ENCODE results near the gene CLDN8.

CLDN8 gene

GRCh38 chr21:30232011-30232410 is 16.1 kb upstream of the CLDN8 start:
- DNase-seq (ENCODE audit: low read depth) = no peak
- no peak for TF ChIP-seq CTCF (IDR thresholded peaks at IDR 0.05; ENCODE audit: low read depth, low read length, missing control alignments)
- no peak overlapping the region for H3K4me3 ChIP-seq (ENCODE audit: low read depth, low read length)

GRCh38 chr21:30227633-30228404 is 11.9 kb upstream of the CLDN8 start:
- DNase-seq (ENCODE audit: low read depth) = no peak
- TF ChIP-seq CTCF (IDR thresholded peaks at IDR 0.05; ENCODE audit: low read depth, low read length, missing control alignments) = no peak
- no peak overlapping the region for H3K4me3 ChIP-seq (ENCODE audit: low read depth, low read length)

GRCh38 chr21:30227128-30227527 is 11.2 kb upstream of the CLDN8 start:
- no peak for DNase-seq (ENCODE audit: low read depth)
- TF ChIP-seq CTCF (IDR thresholded peaks at IDR 0.05; ENCODE audit: low read depth, low read length, missing control alignments) = no peak
- no peak overlapping the region for H3K4me3 ChIP-seq (ENCODE audit: low read depth, low read length)

- no peak overlapping the region for H3K4me3 ChIP-seq (ENCODE audit: low read depth, low read length)
- DNase-seq (ENCODE audit: low read depth) = no peak
- TF ChIP-seq CTCF (IDR thresholded peaks at IDR 0.05; ENCODE audit: low read depth, low read length, missing control alignments) = no peak
Observed at GRCh38 chr21:30223596-30223995, 7.7 kb upstream of the CLDN8 start.

- no peak overlapping the region for H3K4me3 ChIP-seq (ENCODE audit: low read depth, low read length)
- no peak for DNase-seq (ENCODE audit: low read depth)
- no peak for TF ChIP-seq CTCF (IDR thresholded peaks at IDR 0.05; ENCODE audit: low read depth, low read length, missing control alignments)
Observed at GRCh38 chr21:30222724-30223123, 6.8 kb upstream of the CLDN8 start.

GRCh38 chr21:30211071-30211470 is 4.8 kb downstream of the CLDN8 start:
- TF ChIP-seq CTCF (IDR thresholded peaks at IDR 0.05; ENCODE audit: low read depth, low read length, missing control alignments) = no peak
- no peak overlapping the region for H3K4me3 ChIP-seq (ENCODE audit: low read depth, low read length)
- DNase-seq (ENCODE audit: low read depth) = no peak

GRCh38 chr21:30209601-30210000 is 6.3 kb downstream of the CLDN8 start:
- no peak overlapping the region for H3K4me3 ChIP-seq (ENCODE audit: low read depth, low read length)
- DNase-seq (ENCODE audit: low read depth) = no peak
- TF ChIP-seq CTCF (IDR thresholded peaks at IDR 0.05; ENCODE audit: low read depth, low read length, missing control alignments) = no peak

Data from GM12864 (cell line).